ENCODE data around the gene IPO9. TPM values are rescaled to one million over a fixed set of nuclear protein-coding genes. Genes with fewer than 3 reads are reported as not detected.

IPO9 gene
- total RNA-seq, 2 donors from 2014 or later = 22.9 to 52.0 TPM

GRCh38 chr1:201918343-201918742, 89.4 kb downstream of the IPO9 start:
- Histone ChIP-seq H3K36me3 (no peaks in the 10 kb centered on the region), H3K4me1 (no peaks in the 10 kb centered on the region), H3K9ac (ENCODE audit: low read depth in 2 of 2, low read length in 2 of 2) (peak overlapping the region in 1 of 2 donors; percentile 38), H3K27ac (peak overlapping the region; percentile 71), H3K9me3 (no peaks in the 10 kb centered on the region), H3K27me3 (no peaks in the 10 kb centered on the region), H3K4me3 (no peak overlapping the region)
- no peak for DNase-seq
- no peak for TF ChIP-seq CTCF (IDR thresholded peaks at IDR 0.05)
- intact Hi-C loops (cut with DNase I) = no loop called here

- intact Hi-C loops (cut with DNase I) = no loop called here
- Histone ChIP-seq H3K4me1 (no peaks in the 10 kb centered on the region), H3K9ac (ENCODE audit: low read depth in 2 of 2, low read length in 2 of 2) (no peak overlapping the region), H3K27ac (no peak overlapping the region), H3K4me3 (no peak overlapping the region), H3K36me3 (no peaks in the 10 kb centered on the region), H3K9me3 (no peaks in the 10 kb centered on the region), H3K27me3 (no peaks in the 10 kb centered on the region)
- TF ChIP-seq CTCF (IDR thresholded peaks at IDR 0.05) = no peak
- DNase-seq = no peak
Observed at GRCh38 chr1:201921952-201922558, 93.1 kb downstream of the IPO9 start.

GRCh38 chr1:201925301-201925567, 96.3 kb downstream of the IPO9 start:
- Histone ChIP-seq H3K4me1 (no peaks in the 10 kb centered on the region), H3K9ac (ENCODE audit: low read depth in 2 of 2, low read length in 2 of 2) (no peak overlapping the region), H3K4me3 (no peak overlapping the region), H3K36me3 (no peaks in the 10 kb centered on the region), H3K9me3 (no peaks in the 10 kb centered on the region), H3K27me3 (no peaks in the 10 kb centered on the region), H3K27ac (no peak overlapping the region)
- intact Hi-C loops (cut with DNase I) = no loop called here
- no peak for TF ChIP-seq CTCF (IDR thresholded peaks at IDR 0.05)
- no peak for DNase-seq

- intact Hi-C loops (cut with DNase I) = no loop called here
- H3K4me1 ChIP-seq = no peaks in the 10 kb centered on the region
- no peak for DNase-seq
- peak overlapping the region; percentile 17 for H3K27ac ChIP-seq
- H3K9ac ChIP-seq (ENCODE audit: low read depth in 2 of 2, low read length in 2 of 2) = no peak overlapping the region
- H3K27me3 ChIP-seq = no peaks in the 10 kb centered on the region
- no peak for TF ChIP-seq CTCF (IDR thresholded peaks at IDR 0.05)
- H3K36me3 ChIP-seq = no peaks in the 10 kb centered on the region
- no peaks in the 10 kb centered on the region for H3K9me3 ChIP-seq
- H3K4me3 ChIP-seq = no peak overlapping the region
Observed at GRCh38 chr1:201925981-201926645, 97.2 kb downstream of the IPO9 start.

GRCh38 chr1:201928266-201928665, 99.3 kb downstream of the IPO9 start:
- Histone ChIP-seq H3K36me3 (no peaks in the 10 kb centered on the region), H3K27ac (no peak overlapping the region), H3K9ac (ENCODE audit: low read depth in 2 of 2, low read length in 2 of 2) (no peak overlapping the region), H3K9me3 (no peaks in the 10 kb centered on the region), H3K27me3 (no peaks in the 10 kb centered on the region), H3K4me3 (no peak overlapping the region), H3K4me1 (no peaks in the 10 kb centered on the region)
- no peak for TF ChIP-seq CTCF (IDR thresholded peaks at IDR 0.05)
- intact Hi-C loops (cut with DNase I) = no loop called here
- DNase-seq = no peak
